Measurements from ENCODE around the gene ABCB7. TPM values are rescaled to one million over a fixed set of nuclear protein-coding genes. Genes with fewer than 3 reads are reported as not detected.

ABCB7 gene
- total and polyA plus RNA-seq, 8 donors = 3.0 to 13.3 (median 9.8) TPM

- DNase-seq (no peak), ATAC-seq (peak; percentile 48 to 70 (median 50)), FAIRE-seq (peak; percentile 37)
- peak overlapping the region; percentile 7 to 60 (median 40) for H3K4me3 ChIP-seq
- intact Hi-C loops (cut with DNase I) = no loop called here
- no peak for TF ChIP-seq CTCF (IDR thresholded peaks at IDR 0.05)
- WGBS, 2 donors = 5 to 28% methylated on average over 7 of the region's 7 CpGs
- H3K27ac ChIP-seq = peak overlapping the region in 3 of 4 donors; percentile 19 to 68 (median 65)
- H3K36me3 ChIP-seq = no peaks in the 10 kb centered on the region
- peaks cover 0 to 3% (median 0%) of the 10 kb centered on the region in 3 donors for H3K4me1 ChIP-seq
- H3K9me3 ChIP-seq = no peaks in the 10 kb centered on the region
- H3K27me3 ChIP-seq = no peaks in the 10 kb centered on the region
Observed at GRCh38 chrX:75156531-75156945, 455 bp upstream of the ABCB7 start.

DNA sequence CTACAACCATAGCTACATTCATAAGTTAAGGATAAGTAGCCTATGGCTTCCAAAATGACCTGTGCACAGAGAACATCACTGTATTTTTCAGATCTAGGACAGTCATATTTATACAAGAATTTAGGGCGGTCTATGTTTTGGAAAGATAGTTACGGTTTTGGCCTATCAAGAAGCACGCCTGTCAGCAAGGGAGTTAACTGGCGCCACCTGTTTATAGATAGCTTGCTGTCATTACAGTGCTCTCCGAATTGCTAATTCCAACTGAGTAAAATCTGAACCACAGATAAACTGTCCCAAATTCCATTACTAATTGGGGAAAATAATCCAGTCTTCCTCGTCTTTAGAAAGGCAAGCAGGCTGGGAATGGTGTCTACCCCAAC is 646 bp downstream of the ABCB7 start:
- ATAC-seq (peak in 1 of 4 donors; percentile 21), DNase-seq (no peak), FAIRE-seq (no peak)
- no peaks in the 10 kb centered on the region for H3K9me3 ChIP-seq
- H3K27me3 ChIP-seq = no peaks in the 10 kb centered on the region
- intact Hi-C loops (cut with DNase I) = no loop called here
- no peaks in the 10 kb centered on the region for H3K36me3 ChIP-seq
- TF ChIP-seq CTCF (IDR thresholded peaks at IDR 0.05) = no peak
- H3K4me3 ChIP-seq = peak overlapping the region; percentile 7 to 60 (median 40)
- H3K4me1 ChIP-seq = peaks cover 0 to 3% (median 0%) of the 10 kb centered on the region in 3 donors
- WGBS, 2 donors = 0 to 35% methylated on average over 6 of the region's 6 CpGs
- no peak overlapping the region for H3K27ac ChIP-seq

- ATAC-seq (no peak), FAIRE-seq (peak; percentile 56), DNase-seq (no peak)
- Histone ChIP-seq H3K27me3 (no peaks in the 10 kb centered on the region), H3K36me3 (no peaks in the 10 kb centered on the region), H3K9me3 (no peaks in the 10 kb centered on the region), H3K4me3 (no peak overlapping the region), H3K27ac (no peak overlapping the region), H3K4me1 (peaks cover 0 to 3% (median 0%) of the 10 kb centered on the region in 3 donors)
- 19 to 36% methylated on average over 1 of the region's 1 CpG for WGBS, 2 donors
- TF ChIP-seq CTCF (IDR thresholded peaks at IDR 0.05) = no peak
- intact Hi-C loops (cut with DNase I) = no loop called here
Observed at GRCh38 chrX:75154871-75155270, 1.2 kb downstream of the ABCB7 start.

DNA sequence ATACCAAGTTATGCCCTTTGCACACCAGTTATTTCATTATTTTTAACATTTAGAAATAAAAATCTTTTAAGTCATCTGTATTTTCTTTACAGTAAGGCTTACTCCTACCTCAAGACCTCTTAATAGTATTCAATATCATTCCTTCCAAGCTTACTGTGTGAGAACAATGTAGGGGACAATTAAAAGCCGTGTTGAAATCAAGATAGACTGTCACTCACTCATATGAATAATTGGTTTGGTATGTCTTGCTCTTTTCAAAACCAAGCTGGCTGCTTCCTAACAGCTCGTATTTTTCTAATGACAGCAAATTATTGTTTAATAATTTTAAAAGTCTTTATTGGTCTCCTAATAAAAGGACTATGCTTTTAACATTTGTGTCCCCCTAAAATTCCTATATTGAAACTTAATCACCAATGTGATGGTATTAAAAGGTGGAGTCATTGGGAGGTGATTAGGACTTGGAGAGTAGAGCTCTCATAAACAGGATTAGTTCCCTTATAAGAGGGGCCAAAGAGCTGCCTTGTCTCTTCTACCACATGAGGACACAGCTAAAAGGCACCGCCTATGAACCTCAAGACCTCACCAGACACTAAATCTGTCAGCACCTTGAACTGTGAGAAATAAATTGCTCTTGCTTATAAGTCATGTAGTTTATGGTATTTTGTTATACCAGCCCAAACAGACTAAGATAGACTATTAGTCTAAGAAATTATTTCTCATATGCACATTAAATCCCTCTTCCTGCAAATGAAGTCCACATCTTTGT is 4.1 kb downstream of the ABCB7 start:
- TF ChIP-seq CTCF (IDR thresholded peaks at IDR 0.05) = no peak
- FAIRE-seq (no peak), ATAC-seq (no peak), DNase-seq (no peak)
- 60 to 67% methylated on average over 3 of the region's 3 CpGs for WGBS, 2 donors
- no peak overlapping the region for H3K27ac ChIP-seq
- H3K4me3 ChIP-seq = no peak overlapping the region
- no peaks in the 10 kb centered on the region for H3K9me3 ChIP-seq
- no peaks in the 10 kb centered on the region for H3K36me3 ChIP-seq
- intact Hi-C loops (cut with DNase I) = no loop called here
- peaks cover 0 to 3% (median 0%) of the 10 kb centered on the region in 3 donors for H3K4me1 ChIP-seq
- peaks cover 0 to 3% (median 0%) of the 10 kb centered on the region in 4 donors for H3K27me3 ChIP-seq

DNA sequence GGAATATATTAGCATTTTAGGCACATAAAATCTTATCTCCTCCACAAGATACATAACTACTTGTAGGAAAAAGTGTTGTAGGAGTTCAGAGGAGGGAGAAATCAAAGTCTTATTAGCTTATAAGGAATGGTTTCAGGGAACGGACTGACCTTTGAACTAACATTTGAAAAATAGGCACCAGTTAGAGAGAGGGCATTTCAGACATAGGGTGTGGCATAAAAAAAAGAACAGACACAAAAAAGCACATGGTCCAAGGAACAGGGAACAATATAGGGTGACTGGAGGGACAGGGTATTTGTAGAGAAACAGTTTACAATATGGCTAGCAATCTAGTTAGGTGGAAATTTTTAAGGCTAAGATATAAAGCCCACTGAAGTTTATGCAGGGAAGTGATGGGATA is 6.4 kb downstream of the ABCB7 start:
- H3K36me3 ChIP-seq = no peaks in the 10 kb centered on the region
- no peak for ATAC-seq
- intact Hi-C loops (cut with DNase I) = no loop called here

More for the DNA sequence above, 6.4 kb downstream of the ABCB7 start:
- whole genome bisulfite sequencing, 2 donors = 55 to 67% methylated on average over 1 of the region's 1 CpG
- Histone ChIP-seq H3K4me3 (no peak overlapping the region), H3K27me3 (peaks cover 0 to 3% (median 0%) of the 10 kb centered on the region in 4 donors), H3K9me3 (no peaks in the 10 kb centered on the region), H3K27ac (no peak overlapping the region), H3K4me1 (no peaks in the 10 kb centered on the region)
- FAIRE-seq (peak; percentile 34), DNase-seq (no peak)
- TF ChIP-seq CTCF (IDR thresholded peaks at IDR 0.05) = no peak
